ENCODE results near the gene COMT.

COMT gene

GRCh38 chr22:20014526-20015186 lies 73.1 kb downstream of the COMT start:
- DNase-seq: peak; percentile 10

- no peak for DNase-seq
Observed at GRCh38 chr22:20015187-20015625, 73.6 kb downstream of the COMT start.

- DNase-seq: no peak
Observed at GRCh38 chr22:20015971-20016733, 74.6 kb downstream of the COMT start.

- peak; percentile 82 for DNase-seq
Observed at GRCh38 chr22:20016734-20017621, 75.4 kb downstream of the COMT start, which contains the start of gene ARVCF. Gene ARVCF, minus strand, starts transcription at chr22:20016823. Its CDS starts 26,029 bp downstream, at chr22:19990794.

- no peak for DNase-seq
Observed at GRCh38 chr22:20017622-20017958, 76.0 kb downstream of the COMT start.

- DNase-seq: no peak
Observed at GRCh38 chr22:20018001-20018400, 76.4 kb downstream of the COMT start.
